ENCODE measurements around the gene SUPT5H.

Gene SUPT5H

DNA sequence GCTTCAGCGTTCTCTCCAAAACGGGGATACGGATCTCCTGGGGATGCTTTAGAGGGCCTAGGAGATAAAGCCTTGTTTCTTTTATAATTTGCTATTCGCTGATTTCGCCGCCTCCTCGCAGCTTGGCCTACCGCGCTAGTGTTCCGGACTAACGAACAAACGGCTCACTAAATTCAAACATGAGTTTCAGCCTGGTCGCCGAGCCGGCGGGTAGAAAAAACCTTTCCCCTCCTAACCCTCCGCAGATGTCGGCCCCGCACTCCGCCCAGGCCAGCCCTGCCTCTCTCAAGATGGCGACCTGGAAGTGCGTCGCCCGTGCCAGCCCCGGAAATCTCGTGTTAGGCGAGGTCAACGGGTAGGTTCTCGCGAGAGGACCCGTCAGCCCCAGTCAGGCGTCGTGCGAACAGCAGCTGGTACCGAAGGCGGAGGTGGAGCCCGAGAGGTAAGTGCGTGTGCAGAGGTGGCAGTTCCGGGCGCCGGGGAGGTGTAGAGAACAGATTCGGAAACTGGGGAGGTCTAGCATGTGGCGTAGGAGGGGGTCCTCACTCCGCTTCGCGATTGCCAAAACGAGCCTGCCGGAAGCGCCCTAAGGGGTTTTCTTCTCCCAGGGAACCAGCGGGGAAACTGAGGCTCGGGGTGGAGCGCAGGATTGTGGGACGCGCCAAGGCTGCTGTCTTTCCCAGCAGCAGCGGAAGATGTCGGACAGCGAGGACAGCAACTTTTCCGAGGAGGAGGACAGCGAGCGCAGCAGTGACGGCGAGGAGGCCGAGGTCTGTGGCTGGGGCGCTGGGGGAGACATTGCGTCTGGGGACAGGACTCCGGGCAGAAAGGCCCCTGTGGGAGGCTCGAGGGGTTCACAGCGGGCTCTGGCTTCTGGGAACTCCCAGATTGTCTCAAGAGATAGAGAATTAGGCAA lies at the start of gene SUPT5H:
SUPT5H (plus strand) TSS at position 387 of the 916 bp plus-strand sequence; CDS start at position 696, 309 bp downstream.
- DNase-seq: peak; percentile 97

DNA sequence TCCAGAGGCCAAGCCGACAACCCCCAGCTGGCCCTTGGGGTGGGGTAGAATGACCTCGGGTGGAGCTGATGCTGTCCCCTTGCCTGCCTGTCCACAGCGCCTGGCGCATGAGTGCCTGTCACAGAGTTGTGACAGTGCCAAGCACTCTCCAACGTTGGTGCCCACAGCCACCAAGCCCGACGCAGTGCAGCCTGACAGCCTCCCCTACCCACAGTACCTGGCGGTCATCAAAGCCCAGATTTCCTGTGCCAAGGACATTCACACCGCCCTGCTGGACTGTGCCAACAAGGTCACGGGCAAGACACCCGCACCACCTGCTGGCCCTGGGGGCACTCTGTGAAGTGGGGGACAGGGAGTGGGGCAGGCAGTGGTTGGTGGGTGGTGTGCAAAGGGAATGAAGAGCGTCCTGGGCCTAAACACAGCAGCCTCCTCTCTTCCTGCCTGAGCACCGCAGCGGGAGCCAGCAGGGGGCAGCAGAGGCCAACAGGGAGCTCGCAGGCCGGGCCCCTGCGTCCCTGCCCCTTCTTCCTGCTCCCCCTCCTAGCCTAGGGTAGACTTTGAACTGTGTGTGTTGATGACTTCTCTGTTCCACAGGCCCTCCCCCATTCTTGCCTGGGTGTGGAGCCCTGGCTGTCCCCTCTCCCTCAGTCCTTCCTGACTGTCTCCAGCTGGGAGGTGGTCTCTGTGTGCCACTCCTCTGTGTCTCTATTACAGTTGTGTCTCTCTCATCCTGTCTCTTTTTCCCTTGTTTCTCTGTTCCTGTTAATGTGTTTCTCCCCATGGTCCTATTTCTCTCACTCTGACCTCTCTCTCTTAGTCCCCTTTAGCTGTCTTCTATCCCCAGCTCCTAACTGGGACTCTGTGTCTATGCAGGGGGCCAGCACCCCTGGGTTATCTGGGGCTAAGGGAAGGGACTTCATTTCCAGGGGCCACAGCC lies 47.8 kb upstream of the SUPT5H start:
- DNase-seq: peak; percentile 84

DNA sequence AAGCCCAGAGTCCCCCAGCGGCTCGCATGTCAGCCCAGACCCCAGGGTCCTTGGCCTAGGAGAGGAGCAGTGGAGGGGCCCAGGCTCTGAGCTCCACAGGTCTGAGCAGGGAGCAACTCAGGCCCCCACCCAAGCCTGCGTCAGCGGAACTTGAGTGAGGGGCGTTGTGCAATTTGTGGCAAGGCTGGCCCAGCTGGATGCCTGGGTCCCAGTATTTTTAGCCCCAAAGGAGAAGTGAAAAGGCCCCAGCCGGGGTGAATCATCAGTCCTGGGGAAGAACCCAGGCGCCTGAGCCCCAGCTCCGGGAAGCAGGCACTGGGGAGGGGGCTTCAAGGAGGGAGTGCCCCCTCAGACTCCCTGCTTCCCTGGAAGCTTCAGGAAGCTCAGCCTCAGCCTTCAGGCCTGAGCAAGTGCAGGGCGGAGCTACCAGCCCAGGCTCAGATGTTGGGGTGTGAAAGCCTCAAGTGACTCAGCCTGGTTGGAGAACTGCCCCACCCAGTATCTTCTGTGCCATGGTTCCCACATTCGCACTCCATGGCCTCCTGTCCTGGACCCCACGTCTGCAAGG lies 47.0 kb upstream of the SUPT5H start:
- no peak for DNase-seq

GRCh38 chr19:39399668-39400050 lies 45.7 kb upstream of the SUPT5H start:
- DNase-seq: no peak

DNA sequence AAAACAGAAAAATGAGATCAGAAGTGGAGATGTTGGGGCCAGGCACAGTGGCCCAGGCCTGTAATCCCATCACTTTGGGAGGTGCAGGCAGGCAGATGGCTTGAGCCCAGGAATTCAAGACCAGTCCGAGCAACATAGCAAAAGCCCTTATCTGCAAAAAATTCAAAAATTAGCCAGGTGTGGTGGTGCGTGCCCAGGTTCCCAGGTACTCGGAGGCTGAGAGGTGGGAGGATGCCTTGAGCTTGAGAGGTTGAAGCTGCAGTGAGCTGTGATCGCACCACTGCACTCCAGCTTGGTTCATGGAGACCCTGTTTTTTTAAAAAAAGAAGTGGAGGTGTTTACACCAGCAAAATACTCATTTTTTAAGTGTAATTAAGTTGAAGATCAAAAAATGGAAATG lies 45.3 kb upstream of the SUPT5H start:
- no peak for DNase-seq

DNA sequence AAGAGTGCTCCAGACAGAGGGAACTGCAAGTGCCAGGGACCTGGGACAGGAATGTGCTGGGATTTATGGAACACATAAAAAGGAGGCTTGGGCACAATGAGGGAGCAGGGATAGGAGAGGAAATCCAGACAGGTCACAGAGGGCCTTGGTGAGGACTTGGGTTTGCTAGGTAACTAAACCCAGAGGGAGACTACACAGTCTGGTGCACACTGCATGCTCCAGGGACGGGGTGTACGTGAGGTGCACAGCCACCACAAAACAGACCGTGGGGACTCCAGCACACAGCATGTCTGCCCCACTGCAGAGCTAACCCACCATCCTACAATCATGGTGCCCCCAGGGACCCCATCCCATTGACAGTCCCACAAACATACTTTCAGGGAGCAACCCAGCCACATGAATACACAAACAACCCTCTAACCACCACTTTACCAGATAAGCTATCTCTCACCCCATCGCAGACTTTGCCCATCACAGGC lies 44.3 kb upstream of the SUPT5H start:
- no peak for DNase-seq

GRCh38 chr19:39401549-39402345 lies 43.6 kb upstream of the SUPT5H start:
- no peak for DNase-seq

DNA sequence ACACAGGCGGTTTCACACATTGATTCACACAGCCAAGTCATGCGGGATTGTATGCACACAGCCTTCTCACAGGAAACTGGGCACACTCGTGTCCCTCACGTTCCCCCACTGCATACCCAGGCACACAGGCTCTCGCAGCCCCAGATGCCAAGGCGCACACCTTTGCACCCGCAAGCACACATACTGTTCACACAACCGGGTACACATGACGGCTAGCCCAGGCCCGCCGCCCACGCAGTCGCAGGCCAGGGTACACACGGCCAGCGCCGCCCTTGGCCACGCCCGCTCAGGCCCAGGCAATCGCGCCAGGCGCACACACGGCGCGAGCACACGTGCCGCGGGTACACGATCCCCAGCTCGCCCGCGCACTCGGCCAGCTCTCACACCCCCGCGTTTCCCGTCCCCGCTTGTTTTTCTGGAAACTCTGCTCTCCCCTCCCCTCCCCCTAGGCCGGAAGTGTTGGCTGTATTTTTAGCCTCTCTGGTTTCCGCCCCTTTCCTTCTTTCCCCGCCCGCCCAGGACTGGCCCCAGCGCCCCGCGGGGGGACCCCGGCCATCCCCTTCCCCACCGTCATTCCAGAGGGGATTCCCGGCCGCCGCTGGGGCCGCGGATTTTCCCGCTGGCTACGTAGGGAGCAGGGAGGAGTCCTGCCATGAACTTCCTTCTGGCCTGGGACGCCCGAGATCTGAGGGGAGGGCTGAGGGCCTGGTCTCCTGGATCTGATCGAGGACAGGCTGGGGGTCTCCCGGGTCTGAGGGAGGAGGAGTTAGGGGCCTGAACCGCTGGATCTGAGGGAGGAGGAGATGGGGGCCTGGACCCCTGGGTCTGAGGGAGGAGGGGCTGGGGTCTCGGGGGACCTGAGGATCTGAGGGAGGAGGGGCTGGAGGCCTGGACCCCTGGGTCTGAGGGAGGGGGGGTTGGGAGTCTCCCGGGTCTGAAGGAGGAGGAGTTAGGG lies 42.8 kb upstream of the SUPT5H start:
- DNase-seq: peak; percentile 94

GRCh38 chr19:39403331-39404312 lies 41.8 kb upstream of the SUPT5H start:
- peak; percentile 93 for DNase-seq

- no peak for DNase-seq
Measured at GRCh38 chr19:39405261-39405957, 40.0 kb upstream of the SUPT5H start.

DNA sequence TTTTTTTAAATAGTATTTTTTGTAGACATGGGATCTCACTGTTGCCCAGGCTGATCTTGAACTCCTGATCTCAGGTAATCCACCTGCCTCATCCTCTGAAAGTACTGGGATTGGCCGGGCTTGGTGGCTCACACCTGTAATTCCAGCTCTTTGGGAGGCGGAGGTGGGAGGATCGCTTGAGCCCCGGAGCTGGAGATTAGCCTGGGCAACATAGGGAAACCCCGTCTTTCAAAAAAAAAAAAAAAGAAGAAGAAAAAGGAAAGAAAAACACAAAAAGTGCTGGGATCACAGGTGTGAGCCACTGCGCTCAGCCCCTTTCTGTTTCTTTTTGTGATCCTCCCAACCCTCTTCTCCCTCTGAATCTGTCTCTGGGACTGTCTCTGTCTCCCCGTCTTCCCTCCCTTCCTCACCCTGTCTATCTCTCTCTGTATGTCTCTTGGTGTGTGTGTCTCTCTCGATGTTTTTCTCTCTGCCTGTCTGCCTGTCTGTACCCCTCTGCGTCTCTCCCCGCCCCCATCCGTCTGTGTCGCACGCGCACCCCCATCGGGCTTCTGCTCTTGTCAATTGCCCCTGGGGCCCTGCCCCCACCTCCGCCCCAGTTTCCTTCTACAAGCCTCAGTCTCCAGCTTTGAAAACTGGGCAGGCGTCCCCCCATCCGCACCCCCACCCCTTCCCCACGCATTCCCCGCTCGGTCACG lies 39.3 kb upstream of the SUPT5H start:
- DNase-seq: peak; percentile 64

GRCh38 chr19:39406656-39407409 lies 38.5 kb upstream of the SUPT5H start, which contains the start of gene ZFP36:
TSS of gene ZFP36 (plus strand) at chr19:39406847. CDS start at chr19:39406905, 58 bp downstream.
- DNase-seq: peak; percentile 65

GRCh38 chr19:39407410-39407659 lies 38.0 kb upstream of the SUPT5H start:
- DNase-seq: no peak

- no peak for DNase-seq
Measured at GRCh38 chr19:39407660-39408391, 37.6 kb upstream of the SUPT5H start.

- DNase-seq: no peak
Measured at GRCh38 chr19:39408392-39409207, 36.8 kb upstream of the SUPT5H start.

All from GDM1 (cell line).